Measurements from ENCODE around the gene CDKN2B.
A peak's percentile ranks its signal among the peaks of the same experiment; 100 is the strongest.

Gene CDKN2B

DNA sequence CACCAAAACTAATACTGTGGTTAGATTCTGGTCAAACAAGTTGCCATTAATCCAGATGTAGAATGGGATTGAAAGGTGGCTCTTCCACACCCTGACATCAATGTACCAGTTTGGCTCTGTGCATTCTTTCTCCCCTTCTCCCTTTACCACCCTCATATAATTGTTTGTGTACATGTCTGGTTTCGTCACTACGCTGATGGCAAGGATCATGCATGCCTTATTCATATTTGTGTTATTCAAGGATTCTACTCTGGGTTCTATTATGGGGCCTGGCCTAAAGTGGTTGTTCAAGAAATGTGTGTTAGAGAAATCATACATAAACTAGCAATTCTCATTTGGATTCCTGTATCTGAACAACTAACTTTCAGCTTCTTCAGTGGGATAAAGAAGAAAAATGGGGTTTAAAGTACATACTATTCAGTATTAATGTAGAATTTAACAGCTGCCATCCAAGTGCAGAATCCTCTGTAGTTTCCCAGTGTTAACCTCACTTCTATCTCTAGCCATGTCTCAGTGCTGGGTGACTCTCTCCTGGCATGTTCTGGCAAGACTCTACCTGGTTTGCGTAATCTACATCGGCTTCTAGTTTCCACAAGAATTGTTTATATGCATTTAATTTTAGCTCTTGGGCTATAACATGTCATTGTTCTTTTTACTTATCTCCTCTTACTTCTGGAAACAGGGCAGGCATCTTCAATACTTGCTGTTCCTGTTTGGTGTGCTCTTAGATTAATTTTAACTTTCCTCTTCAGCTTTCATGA lies 27.9 kb upstream of the CDKN2B start:
- peak; percentile 67 for DNase-seq (ENCODE audit: low read depth)
- no peak for TF ChIP-seq CTCF (IDR thresholded peaks at IDR 0.05; ENCODE audit: low read length, missing control alignments)
- H3K4me3 ChIP-seq (replicated peaks; ENCODE audit: low read depth, low read length) = no peak overlapping the region

DNA sequence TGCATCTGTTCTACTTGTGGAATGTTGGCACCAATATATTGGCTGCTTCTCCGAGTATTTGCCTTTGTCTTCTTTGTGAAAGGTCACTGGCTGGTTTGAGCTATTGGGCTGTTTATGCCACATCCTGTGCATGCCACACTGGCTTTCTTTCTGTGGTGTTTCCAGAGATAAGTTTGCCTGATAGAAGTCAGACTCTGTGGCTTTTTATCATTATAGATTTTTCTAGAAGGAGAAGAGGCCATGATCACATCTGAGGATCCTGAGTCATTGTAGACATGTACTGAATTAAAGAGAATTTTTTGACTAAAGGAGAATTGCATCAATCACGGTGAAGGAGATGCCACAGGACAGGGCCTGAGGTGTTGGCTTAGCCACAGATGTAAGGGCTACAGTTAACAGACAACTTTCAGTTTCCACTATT lies 26.5 kb upstream of the CDKN2B start:
- no peak for TF ChIP-seq CTCF (IDR thresholded peaks at IDR 0.05; ENCODE audit: low read length, missing control alignments)
- no peak for DNase-seq (ENCODE audit: low read depth)
- no peak overlapping the region for H3K4me3 ChIP-seq (replicated peaks; ENCODE audit: low read depth, low read length)

- TF ChIP-seq CTCF (IDR thresholded peaks at IDR 0.05; ENCODE audit: low read length, missing control alignments) = no peak
- H3K4me3 ChIP-seq (replicated peaks; ENCODE audit: low read depth, low read length) = no peak overlapping the region
- no peak for DNase-seq (ENCODE audit: low read depth)
These were observed 24.0 kb upstream of the CDKN2B start for GRCh38 chr9:22033012-22033630.

DNA sequence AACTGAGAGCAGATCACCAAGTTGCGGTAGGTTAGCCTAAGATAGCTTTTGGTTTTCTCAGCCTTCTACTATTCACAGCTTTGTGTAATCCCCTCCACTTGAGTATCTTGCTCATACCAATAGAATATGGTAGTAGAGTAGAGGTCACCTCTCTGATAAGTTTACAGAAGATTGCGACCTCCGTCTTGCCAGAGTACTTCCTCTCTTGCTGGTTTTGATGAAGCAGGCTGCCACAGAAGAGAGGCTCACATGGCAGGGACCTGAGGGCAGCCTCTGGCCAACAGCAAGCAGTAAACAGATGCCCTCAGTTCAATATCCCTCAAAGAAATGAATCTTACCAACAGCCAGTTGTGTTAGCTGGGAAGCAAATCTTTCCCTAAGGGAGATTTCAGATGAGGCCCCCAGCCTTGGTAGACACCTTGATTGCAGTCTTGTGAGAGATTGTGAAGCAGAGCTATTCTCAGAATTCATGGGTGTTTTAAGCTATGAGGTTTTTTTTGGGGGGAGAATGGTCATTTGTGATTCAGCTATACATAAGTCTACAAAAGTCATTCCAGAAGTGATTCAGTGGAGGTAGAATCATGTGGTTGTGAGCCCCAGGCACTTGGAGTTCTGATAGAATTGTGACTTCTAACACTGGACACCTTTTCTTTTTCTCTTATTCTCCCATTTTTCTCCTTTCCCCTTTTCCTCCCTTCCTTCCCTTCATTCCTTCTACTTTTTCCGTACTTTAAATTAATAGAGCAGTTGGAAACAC lies 22.7 kb upstream of the CDKN2B start:
- no peak for DNase-seq (ENCODE audit: low read depth)
- no peak for TF ChIP-seq CTCF (IDR thresholded peaks at IDR 0.05; ENCODE audit: low read length, missing control alignments)
- no peak overlapping the region for H3K4me3 ChIP-seq (replicated peaks; ENCODE audit: low read depth, low read length)

DNA sequence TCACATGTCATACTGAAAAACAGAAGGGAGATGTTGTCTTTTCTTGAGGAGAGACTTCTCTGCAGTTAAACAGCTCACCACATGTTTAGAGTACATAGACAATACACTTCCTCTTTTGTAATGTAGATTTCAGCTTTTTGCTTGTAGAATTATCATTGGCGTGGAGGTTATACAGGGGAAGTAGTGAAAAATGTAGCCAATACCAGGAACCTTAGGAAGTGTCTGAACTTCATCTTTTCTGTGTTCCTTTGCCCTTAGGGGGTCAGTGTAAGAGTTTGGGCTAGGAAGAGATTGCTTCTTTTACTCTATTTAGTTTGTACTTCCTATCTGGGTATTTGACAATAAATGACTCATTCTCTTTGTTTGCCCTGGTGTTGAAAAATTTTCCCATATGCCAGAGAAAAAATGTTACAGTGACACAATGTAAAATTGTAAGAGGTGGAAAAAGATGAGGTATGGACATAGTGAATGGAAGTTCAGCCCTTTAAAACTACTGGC lies 21.0 kb upstream of the CDKN2B start:
- DNase-seq (ENCODE audit: low read depth) = peak; percentile 92
- no peak overlapping the region for H3K4me3 ChIP-seq (replicated peaks; ENCODE audit: low read depth, low read length)
- no peak for TF ChIP-seq CTCF (IDR thresholded peaks at IDR 0.05; ENCODE audit: low read length, missing control alignments)

DNA sequence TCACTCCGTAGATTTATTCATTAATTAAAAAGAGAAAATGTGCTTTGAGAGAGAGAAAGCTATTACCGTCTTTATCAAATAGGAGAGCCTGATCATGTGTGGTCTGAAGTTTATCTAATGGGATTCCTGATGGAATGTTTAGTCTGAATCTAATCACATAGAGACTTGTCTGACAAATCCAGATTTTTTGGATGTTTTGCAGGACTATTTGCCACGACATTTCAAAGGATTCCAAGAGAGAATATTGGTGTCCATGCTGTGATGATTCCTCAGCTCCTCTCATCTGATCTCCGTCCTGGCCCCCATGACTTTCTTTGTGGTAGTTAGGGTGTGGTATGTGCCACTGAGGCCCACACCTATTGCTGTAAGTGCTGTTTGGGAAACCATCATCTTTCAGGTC lies 20.1 kb upstream of the CDKN2B start:
- H3K4me3 ChIP-seq (replicated peaks; ENCODE audit: low read depth, low read length) = no peak overlapping the region
- TF ChIP-seq CTCF (IDR thresholded peaks at IDR 0.05; ENCODE audit: low read length, missing control alignments) = no peak
- DNase-seq (ENCODE audit: low read depth) = no peak
